ENCODE results near the gene PDXDC1. TPM values are rescaled to one million over a fixed set of nuclear protein-coding genes. Genes with fewer than 3 reads are reported as not detected.
"Not testable (repeated sequence)": the region's sequence is repeated elsewhere in the genome, so short reads cannot be mapped to it uniquely, and the experiment has no call there.

PDXDC1 gene
- total RNA-seq, 2 donors from 2014 or later = 63.3 to 66.2 TPM

DNA sequence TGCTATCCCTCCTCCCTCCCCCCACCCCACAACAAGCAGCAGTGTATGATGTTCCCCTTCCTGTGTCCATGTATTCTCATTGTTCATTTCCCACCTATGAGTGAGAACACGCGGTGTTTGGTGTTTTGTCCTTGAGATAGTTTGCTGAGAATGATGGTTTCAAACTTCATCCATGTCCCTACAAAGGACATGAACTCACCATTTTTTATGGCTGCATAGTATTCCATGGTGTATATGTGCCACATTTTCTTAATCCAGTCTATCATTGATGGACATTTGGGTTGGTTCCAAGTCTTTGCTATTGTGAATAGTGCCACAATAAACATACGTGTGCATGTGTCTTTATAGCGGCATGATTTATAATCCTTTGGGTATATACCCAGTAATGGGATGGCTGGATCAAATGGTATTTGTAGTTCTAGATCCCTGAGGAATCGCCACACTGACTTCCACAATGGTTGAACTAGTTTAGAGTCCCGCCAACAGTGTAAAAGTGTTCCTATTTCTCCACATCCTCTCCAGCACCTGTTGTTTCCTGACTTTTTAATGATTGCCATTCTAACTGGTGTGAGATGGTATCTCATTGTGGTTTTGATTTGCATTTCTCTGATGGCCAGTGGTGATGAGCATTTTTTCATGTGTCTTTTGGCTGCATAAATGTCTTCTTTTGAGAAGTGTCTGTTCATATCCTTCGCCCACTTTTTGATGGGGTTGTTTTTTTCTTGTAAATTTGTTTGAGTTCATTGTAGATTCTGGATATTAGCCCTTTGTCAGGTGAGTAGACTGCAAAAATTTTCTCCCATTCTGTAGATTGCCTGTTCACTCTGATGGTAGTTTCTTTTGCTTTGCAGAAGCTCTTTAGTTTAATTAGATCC lies 18.7 kb downstream of the PDXDC1 start:
- DNase-seq; ATAC-seq; H3K27me3 ChIP-seq; H3K9me3 ChIP-seq; H3K27ac ChIP-seq; H3K4me3 ChIP-seq; H3K36me3 ChIP-seq (replicated peaks in 1 of 2; ENCODE audit: insufficient read depth in 1 of 2, low read depth in 2 of 2); intact Hi-C loops (cut with DNase I): not testable (repeated sequence)
- peaks cover 18% of the 10 kb centered on the region for H3K4me1 ChIP-seq
- 84 to 88% methylated on average over 7 of the region's 7 CpGs for WGBS, 2 donors

GRCh38 chr16:14996702-14997101 lies 21.9 kb downstream of the PDXDC1 start:
- H3K36me3 ChIP-seq (replicated peaks in 1 of 2; ENCODE audit: insufficient read depth in 1 of 2, low read depth in 2 of 2); DNase-seq; ATAC-seq; H3K4me3 ChIP-seq; intact Hi-C loops (cut with DNase I); H3K27me3 ChIP-seq; H3K27ac ChIP-seq; H3K9me3 ChIP-seq: not testable (repeated sequence)
- H3K4me1 ChIP-seq = peaks cover 18% of the 10 kb centered on the region
- WGBS, 2 donors = 80 to 86% methylated on average over 4 to 6 of the region's 6 CpGs

GRCh38 chr16:14998300-14998699 lies 23.5 kb downstream of the PDXDC1 start:
- 92 to 95% methylated on average over 7 of the region's 7 CpGs for WGBS, 2 donors
- H3K4me3 ChIP-seq; DNase-seq; H3K9me3 ChIP-seq; intact Hi-C loops (cut with DNase I); H3K27me3 ChIP-seq; H3K36me3 ChIP-seq (replicated peaks in 1 of 2; ENCODE audit: insufficient read depth in 1 of 2, low read depth in 2 of 2); H3K27ac ChIP-seq; ATAC-seq: not testable (repeated sequence)
- H3K4me1 ChIP-seq = peaks cover 18% of the 10 kb centered on the region

GRCh38 chr16:14999845-15000244 lies 25.0 kb downstream of the PDXDC1 start:
- H3K4me1 ChIP-seq = peaks cover 18% of the 10 kb centered on the region
- H3K27ac ChIP-seq; H3K9me3 ChIP-seq; ATAC-seq; intact Hi-C loops (cut with DNase I); H3K27me3 ChIP-seq; DNase-seq; H3K4me3 ChIP-seq: not testable (repeated sequence)
- peaks cover 9 to 11% of the 10 kb centered on the region in 2 donors for H3K36me3 ChIP-seq (replicated peaks in 1 of 2; ENCODE audit: insufficient read depth in 1 of 2, low read depth in 2 of 2)
- WGBS, 2 donors = 80% methylated on average over 3 of the region's 3 CpGs

DNA sequence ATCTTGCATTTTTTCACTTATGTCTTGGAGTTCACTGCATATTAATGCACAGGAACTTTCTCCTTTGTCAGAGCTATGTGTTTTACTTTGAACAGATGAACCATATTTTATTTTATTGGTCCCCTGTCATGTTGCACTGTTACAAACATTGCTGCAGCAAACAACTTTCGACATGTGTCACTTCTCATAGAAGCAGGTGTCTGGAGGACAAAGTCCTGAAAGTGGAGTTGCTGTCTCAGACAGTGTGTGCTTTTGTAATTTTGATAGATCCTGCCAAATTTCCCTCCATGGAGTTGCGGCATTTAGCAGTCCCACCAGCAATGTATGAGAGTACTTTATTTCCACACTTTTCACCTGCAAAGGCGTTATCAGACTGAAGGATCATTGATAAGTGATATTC lies 27.6 kb downstream of the PDXDC1 start:
- ATAC-seq; DNase-seq; H3K27me3 ChIP-seq; H3K27ac ChIP-seq; intact Hi-C loops (cut with DNase I); H3K4me1 ChIP-seq; H3K4me3 ChIP-seq; H3K9me3 ChIP-seq: not testable (repeated sequence)
- peaks cover 13 to 16% of the 10 kb centered on the region in 2 donors for H3K36me3 ChIP-seq (replicated peaks in 1 of 2; ENCODE audit: insufficient read depth in 1 of 2, low read depth in 2 of 2)
- 25 to 41% methylated on average over 1 of the region's 3 CpGs for WGBS, 2 donors

- peaks cover 19 to 20% of the 10 kb centered on the region in 2 donors for H3K36me3 ChIP-seq (replicated peaks in 1 of 2; ENCODE audit: insufficient read depth in 1 of 2, low read depth in 2 of 2)
- 80 to 82% methylated on average over 5 of the region's 5 CpGs for WGBS, 2 donors
- intact Hi-C loops (cut with DNase I); H3K4me1 ChIP-seq; H3K4me3 ChIP-seq; H3K27ac ChIP-seq; DNase-seq; H3K27me3 ChIP-seq; H3K9me3 ChIP-seq: not testable (repeated sequence)
- peak; percentile 43 for ATAC-seq
Observed at GRCh38 chr16:15005357-15006132, 30.7 kb downstream of the PDXDC1 start.

DNA sequence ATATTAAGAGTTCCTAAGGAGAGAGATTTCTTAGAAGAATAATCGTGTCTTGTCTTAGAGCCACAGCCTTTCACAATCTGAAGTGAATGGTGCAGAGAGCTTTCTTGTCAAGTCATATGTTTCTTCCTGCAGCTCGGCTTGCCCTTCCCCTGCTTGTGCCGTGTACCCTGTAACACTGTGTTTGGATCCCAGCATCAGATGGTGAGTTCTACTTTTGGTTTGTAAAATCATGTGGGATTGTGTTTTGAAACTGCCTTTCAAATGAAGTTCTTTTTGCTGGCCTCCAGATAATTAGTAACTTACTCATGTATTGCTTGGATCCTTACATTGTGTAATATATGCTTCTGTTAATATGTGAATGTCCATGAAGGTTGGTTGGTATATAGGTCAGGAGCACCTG lies 33.8 kb downstream of the PDXDC1 start:
- H3K9me3 ChIP-seq; DNase-seq; ATAC-seq; H3K4me3 ChIP-seq; H3K27me3 ChIP-seq; H3K27ac ChIP-seq; intact Hi-C loops (cut with DNase I); H3K4me1 ChIP-seq: not testable (repeated sequence)
- peaks cover 18 to 20% of the 10 kb centered on the region in 2 donors for H3K36me3 ChIP-seq (replicated peaks in 1 of 2; ENCODE audit: insufficient read depth in 1 of 2, low read depth in 2 of 2)
- 78 to 89% methylated on average over 3 of the region's 3 CpGs for WGBS, 2 donors

DNA sequence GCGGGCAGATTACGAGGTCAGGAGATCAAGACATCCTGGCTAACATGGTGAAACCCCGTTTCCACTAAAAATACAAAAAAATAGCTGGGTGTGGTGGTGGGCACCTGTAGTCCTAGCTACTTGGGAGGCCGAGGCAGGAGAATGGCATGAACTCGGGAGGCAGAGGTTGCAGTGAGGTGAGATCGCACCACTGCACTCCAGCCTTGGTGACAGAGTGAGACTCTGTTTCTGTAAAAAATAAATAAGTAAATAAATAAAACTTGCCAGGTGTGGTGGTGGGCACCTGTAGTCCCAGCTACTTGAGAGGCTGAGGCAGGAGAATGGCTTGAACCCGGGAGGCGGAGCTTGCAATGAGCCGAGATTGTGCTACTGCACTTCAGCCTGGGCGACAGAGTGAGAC lies 38.1 kb downstream of the PDXDC1 start:
- H3K4me1 ChIP-seq = peaks cover 14% of the 10 kb centered on the region
- H3K27ac ChIP-seq; DNase-seq; H3K4me3 ChIP-seq; intact Hi-C loops (cut with DNase I); ATAC-seq; H3K27me3 ChIP-seq; H3K9me3 ChIP-seq: not testable (repeated sequence)
- H3K36me3 ChIP-seq (replicated peaks in 1 of 2; ENCODE audit: insufficient read depth in 1 of 2, low read depth in 2 of 2) = peaks cover 10 to 19% of the 10 kb centered on the region in 2 donors
- 93 to 98% methylated on average over 10 of the region's 10 CpGs for WGBS, 2 donors

- H3K27me3 ChIP-seq; ATAC-seq; H3K4me3 ChIP-seq; H3K27ac ChIP-seq; intact Hi-C loops (cut with DNase I); DNase-seq; H3K9me3 ChIP-seq: not testable (repeated sequence)
- Histone ChIP-seq H3K4me1 (peaks cover 14% of the 10 kb centered on the region), H3K36me3 (replicated peaks in 1 of 2; ENCODE audit: insufficient read depth in 1 of 2, low read depth in 2 of 2) (peaks cover 4 to 26% of the 10 kb centered on the region in 2 donors)
- 95 to 96% methylated on average over 3 of the region's 3 CpGs for WGBS, 2 donors
Observed at GRCh38 chr16:15015671-15016070, 40.8 kb downstream of the PDXDC1 start.

GRCh38 chr16:15016354-15016753 lies 41.5 kb downstream of the PDXDC1 start:
- peak overlapping the region in 3 of 4 donors; percentile 10 to 39 (median 20) for H3K27ac ChIP-seq
- H3K9me3 ChIP-seq; ATAC-seq; H3K27me3 ChIP-seq; intact Hi-C loops (cut with DNase I); DNase-seq; H3K4me3 ChIP-seq: not testable (repeated sequence)
- H3K4me1 ChIP-seq = peaks cover 14% of the 10 kb centered on the region
- H3K36me3 ChIP-seq (replicated peaks in 1 of 2; ENCODE audit: insufficient read depth in 1 of 2, low read depth in 2 of 2) = peaks cover 0 to 26% of the 10 kb centered on the region in 2 donors
- WGBS, 2 donors = 74 to 93% methylated on average over 4 of the region's 4 CpGs

DNA sequence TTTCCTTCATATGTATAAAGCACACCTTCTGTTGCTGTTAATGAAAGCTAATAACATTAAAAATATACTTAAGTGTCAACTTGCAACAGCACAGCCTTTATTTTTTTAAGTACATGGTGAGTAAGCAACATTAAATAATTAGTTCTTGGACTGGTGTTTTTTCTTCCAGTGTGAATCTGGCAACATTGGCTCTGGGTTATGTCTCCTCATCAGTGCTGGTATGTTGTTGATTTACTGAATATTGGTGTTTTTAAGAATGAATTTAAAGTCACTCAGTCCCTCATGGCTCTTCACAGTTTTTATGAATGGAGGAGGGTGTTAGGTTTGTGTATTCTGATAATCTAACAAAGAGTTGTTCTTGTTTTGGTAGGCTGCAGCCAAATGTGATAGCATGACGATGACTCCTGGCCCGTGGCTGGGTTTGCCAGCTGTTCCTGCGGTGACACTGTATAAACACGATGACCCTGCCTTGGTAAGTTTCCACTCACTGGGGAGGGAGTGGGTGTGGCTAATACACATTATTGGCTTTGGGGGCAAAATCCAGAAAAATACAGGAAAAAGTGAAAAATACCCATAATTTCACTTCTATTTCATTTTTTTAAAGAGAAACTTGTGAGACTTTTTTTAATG lies 42.2 kb downstream of the PDXDC1 start:
- ATAC-seq (peak; percentile 74), DNase-seq (peak; percentile 48 to 72 (median 54))
- H3K4me1 ChIP-seq = peaks cover 14% of the 10 kb centered on the region
- H3K27me3 ChIP-seq; intact Hi-C loops (cut with DNase I); H3K9me3 ChIP-seq; H3K4me3 ChIP-seq: not testable (repeated sequence)
- peak overlapping the region in 2 of 4 donors; percentile 20 to 39 for H3K27ac ChIP-seq
- peaks cover 0 to 27% of the 10 kb centered on the region in 2 donors for H3K36me3 ChIP-seq (replicated peaks in 1 of 2; ENCODE audit: insufficient read depth in 1 of 2, low read depth in 2 of 2)
- 2 to 14% methylated on average over 4 of the region's 4 CpGs for WGBS, 2 donors
